ENCODE measurements around the gene PDCD6IP. TPM values are rescaled to one million over a fixed set of nuclear protein-coding genes. Genes with fewer than 3 reads are reported as not detected.

PDCD6IP gene
- total RNA-seq, 4 donors from 2014 or later = 74.3 to 317 (median 164) TPM

- no peaks in the 10 kb centered on the region for H3K36me3 ChIP-seq
- intact Hi-C loops (cut with DNase I; ENCODE audit: low total_unique reads) = no loop called here
- H3K4me1 ChIP-seq = no peaks in the 10 kb centered on the region
- peak overlapping the region; percentile 14 to 15 for H3K27ac ChIP-seq
- DNase-seq = no peak
- no peaks in the 10 kb centered on the region for H3K27me3 ChIP-seq
- H3K9me3 ChIP-seq = no peaks in the 10 kb centered on the region
- no peak for TF ChIP-seq POLR2A (IDR thresholded peaks at IDR 0.05)
- peak; percentile 67 to 81 (median 76) for TF ChIP-seq CTCF (IDR thresholded peaks at IDR 0.05)
- peak overlapping the region in 1 of 2 donors; percentile 11 for H3K4me3 ChIP-seq
Measured at GRCh38 chr3:33883538-33883950, 85.1 kb downstream of the PDCD6IP start.

GRCh38 chr3:33883951-33884561 is 85.6 kb downstream of the PDCD6IP start:
- peak in 1 of 2 donors; percentile 21 for DNase-seq
- Histone ChIP-seq H3K9me3 (no peaks in the 10 kb centered on the region), H3K36me3 (no peaks in the 10 kb centered on the region), H3K4me1 (no peaks in the 10 kb centered on the region), H3K27ac (peak overlapping the region; percentile 14 to 15), H3K27me3 (no peaks in the 10 kb centered on the region), H3K4me3 (peak overlapping the region in 1 of 2 donors; percentile 11)
- intact Hi-C loops (cut with DNase I; ENCODE audit: low total_unique reads) = no loop called here
- TF ChIP-seq CTCF (IDR thresholded peaks at IDR 0.05) (peak in 2 of 4 experiments; percentile 19 to 38), POLR2A (IDR thresholded peaks at IDR 0.05) (no peak)

DNA sequence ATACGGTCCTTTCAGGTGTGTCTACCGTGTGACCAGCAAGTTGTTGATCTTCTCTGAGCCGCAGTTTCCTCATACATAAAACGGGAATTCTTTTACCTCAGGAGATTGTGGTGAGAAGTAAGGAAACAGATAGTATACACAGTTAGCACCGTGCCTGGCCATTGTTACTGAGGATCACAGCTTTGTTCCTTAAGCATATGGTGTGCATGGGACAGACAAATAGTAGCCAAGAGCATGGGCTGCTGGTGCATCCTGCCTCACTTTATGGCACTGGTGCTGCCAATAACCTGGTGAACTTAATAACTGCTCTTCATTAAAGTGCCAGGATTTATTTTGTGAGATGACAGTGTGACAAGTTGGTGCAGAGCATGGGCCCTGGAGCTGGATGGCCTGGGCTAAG is 86.3 kb downstream of the PDCD6IP start:
- no peaks in the 10 kb centered on the region for H3K36me3 ChIP-seq
- no peak overlapping the region for H3K4me3 ChIP-seq
- TF ChIP-seq POLR2A (IDR thresholded peaks at IDR 0.05) (no peak), CTCF (IDR thresholded peaks at IDR 0.05) (no peak)
- no peak for DNase-seq
- H3K27ac ChIP-seq = no peak overlapping the region
- no peaks in the 10 kb centered on the region for H3K9me3 ChIP-seq
- H3K27me3 ChIP-seq = no peaks in the 10 kb centered on the region
- intact Hi-C loops (cut with DNase I; ENCODE audit: low total_unique reads) = no loop called here
- no peaks in the 10 kb centered on the region for H3K4me1 ChIP-seq

- H3K4me1 ChIP-seq = no peaks in the 10 kb centered on the region
- DNase-seq = no peak
Measured at GRCh38 chr3:33885496-33885895, 87.1 kb downstream of the PDCD6IP start.

More at GRCh38 chr3:33885496-33885895, 87.1 kb downstream of the PDCD6IP start:
- H3K27ac ChIP-seq = no peak overlapping the region
- no peaks in the 10 kb centered on the region for H3K9me3 ChIP-seq
- no peaks in the 10 kb centered on the region for H3K36me3 ChIP-seq
- H3K4me3 ChIP-seq = no peak overlapping the region
- no peak for TF ChIP-seq CTCF (IDR thresholded peaks at IDR 0.05)
- TF ChIP-seq POLR2A (IDR thresholded peaks at IDR 0.05) = no peak
- intact Hi-C loops (cut with DNase I; ENCODE audit: low total_unique reads) = no loop called here
- H3K27me3 ChIP-seq = no peaks in the 10 kb centered on the region
